ENCODE results near the gene PCNX3. TPM values are rescaled to one million over a fixed set of nuclear protein-coding genes. Genes with fewer than 3 reads are reported as not detected.
A peak's percentile ranks its signal among the peaks of the same experiment; 100 is the strongest.

The PCNX3 gene
- total and polyA plus RNA-seq, 2 of the 13 experiments (the other 11 are each of a cell fraction or from before 2014, with no cell fraction given), result 16.2 to 23.0 TPM

DNA sequence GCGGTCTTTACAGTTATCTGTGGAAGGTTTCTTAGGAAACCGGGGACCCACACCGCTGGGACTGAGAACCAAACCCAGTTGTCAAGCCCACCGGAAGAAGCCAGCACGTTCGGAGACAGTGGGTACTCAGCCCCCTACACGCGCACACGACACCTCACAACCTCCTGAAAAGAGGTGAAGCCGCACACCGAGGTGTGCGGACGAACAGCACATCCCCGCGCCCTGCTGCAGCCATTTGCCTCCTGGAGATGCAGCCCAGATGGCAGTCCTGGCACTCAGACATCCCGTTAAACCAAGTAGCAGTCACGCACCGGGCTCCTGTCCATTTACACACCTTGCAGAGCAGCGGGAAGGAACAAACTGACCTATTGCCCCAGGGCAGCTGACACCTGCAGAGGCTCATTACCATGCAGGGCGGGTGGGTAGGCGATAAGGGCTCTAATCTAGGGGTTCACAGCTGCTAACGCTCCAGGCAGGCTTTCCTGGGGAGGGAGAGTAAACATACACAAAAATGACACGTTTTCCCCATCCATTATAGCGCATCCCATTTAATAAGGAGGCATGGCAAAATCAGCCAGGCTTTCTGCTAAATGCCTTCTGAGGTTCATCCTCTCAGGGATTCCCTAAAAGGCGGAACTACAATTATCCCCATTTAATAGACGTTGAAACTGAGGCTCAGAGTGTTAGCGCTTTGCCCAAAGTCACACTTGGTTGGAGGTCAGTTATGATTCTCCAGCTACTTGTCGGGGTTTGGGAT is 40.6 kb upstream of the PCNX3 start (continued):
- TF ChIP-seq, protein P1, sequence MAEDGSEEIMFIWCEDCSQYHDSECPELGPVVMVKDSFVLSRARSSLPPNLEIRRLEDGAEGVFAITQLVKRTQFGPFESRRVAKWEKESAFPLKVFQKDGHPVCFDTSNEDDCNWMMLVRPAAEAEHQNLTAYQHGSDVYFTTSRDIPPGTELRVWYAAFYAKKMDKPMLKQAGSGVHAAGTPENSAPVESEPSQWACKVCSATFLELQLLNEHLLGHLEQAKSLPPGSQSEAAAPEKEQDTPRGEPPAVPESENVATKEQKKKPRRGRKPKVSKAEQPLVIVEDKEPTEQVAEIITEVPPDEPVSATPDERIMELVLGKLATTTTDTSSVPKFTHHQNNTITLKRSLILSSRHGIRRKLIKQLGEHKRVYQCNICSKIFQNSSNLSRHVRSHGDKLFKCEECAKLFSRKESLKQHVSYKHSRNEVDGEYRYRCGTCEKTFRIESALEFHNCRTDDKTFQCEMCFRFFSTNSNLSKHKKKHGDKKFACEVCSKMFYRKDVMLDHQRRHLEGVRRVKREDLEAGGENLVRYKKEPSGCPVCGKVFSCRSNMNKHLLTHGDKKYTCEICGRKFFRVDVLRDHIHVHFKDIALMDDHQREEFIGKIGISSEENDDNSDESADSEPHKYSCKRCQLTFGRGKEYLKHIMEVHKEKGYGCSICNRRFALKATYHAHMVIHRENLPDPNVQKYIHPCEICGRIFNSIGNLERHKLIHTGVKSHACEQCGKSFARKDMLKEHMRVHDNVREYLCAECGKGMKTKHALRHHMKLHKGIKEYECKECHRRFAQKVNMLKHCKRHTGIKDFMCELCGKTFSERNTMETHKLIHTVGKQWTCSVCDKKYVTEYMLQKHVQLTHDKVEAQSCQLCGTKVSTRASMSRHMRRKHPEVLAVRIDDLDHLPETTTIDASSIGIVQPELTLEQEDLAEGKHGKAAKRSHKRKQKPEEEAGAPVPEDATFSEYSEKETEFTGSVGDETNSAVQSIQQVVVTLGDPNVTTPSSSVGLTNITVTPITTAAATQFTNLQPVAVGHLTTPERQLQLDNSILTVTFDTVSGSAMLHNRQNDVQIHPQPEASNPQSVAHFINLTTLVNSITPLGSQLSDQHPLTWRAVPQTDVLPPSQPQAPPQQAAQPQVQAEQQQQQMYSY (CRISPR knock-in tag; IDR thresholded peaks at IDR 0.05), result no peak
- no peak for TF ChIP-seq HNRNPLL (IDR thresholded peaks at IDR 0.05; ENCODE audit: low read depth, low read length, poor library complexity, severe bottlenecking)
- TF ChIP-seq, protein P2, sequence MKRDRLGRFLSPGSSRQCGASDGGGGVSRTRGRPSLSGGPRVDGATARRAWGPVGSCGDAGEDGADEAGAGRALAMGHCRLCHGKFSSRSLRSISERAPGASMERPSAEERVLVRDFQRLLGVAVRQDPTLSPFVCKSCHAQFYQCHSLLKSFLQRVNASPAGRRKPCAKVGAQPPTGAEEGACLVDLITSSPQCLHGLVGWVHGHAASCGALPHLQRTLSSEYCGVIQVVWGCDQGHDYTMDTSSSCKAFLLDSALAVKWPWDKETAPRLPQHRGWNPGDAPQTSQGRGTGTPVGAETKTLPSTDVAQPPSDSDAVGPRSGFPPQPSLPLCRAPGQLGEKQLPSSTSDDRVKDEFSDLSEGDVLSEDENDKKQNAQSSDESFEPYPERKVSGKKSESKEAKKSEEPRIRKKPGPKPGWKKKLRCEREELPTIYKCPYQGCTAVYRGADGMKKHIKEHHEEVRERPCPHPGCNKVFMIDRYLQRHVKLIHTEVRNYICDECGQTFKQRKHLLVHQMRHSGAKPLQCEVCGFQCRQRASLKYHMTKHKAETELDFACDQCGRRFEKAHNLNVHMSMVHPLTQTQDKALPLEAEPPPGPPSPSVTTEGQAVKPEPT (CRISPR knock-in tag; IDR thresholded peaks at IDR 0.05; ENCODE audit: low read depth), result no peak
- no peak for TF ChIP-seq ZNF713 (CRISPR knock-in tag; IDR thresholded peaks at IDR 0.05)
- TF ChIP-seq KLF12 (CRISPR knock-in tag; IDR thresholded peaks at IDR 0.05; ENCODE audit: borderline replicate concordance), result no peak
- no peak for TF ChIP-seq CENPX (CRISPR knock-in tag; IDR thresholded peaks at IDR 0.05)
- no peak for TF ChIP-seq FOSL2 (CRISPR knock-in tag; IDR thresholded peaks at IDR 0.05)
- TF ChIP-seq, protein P3, sequence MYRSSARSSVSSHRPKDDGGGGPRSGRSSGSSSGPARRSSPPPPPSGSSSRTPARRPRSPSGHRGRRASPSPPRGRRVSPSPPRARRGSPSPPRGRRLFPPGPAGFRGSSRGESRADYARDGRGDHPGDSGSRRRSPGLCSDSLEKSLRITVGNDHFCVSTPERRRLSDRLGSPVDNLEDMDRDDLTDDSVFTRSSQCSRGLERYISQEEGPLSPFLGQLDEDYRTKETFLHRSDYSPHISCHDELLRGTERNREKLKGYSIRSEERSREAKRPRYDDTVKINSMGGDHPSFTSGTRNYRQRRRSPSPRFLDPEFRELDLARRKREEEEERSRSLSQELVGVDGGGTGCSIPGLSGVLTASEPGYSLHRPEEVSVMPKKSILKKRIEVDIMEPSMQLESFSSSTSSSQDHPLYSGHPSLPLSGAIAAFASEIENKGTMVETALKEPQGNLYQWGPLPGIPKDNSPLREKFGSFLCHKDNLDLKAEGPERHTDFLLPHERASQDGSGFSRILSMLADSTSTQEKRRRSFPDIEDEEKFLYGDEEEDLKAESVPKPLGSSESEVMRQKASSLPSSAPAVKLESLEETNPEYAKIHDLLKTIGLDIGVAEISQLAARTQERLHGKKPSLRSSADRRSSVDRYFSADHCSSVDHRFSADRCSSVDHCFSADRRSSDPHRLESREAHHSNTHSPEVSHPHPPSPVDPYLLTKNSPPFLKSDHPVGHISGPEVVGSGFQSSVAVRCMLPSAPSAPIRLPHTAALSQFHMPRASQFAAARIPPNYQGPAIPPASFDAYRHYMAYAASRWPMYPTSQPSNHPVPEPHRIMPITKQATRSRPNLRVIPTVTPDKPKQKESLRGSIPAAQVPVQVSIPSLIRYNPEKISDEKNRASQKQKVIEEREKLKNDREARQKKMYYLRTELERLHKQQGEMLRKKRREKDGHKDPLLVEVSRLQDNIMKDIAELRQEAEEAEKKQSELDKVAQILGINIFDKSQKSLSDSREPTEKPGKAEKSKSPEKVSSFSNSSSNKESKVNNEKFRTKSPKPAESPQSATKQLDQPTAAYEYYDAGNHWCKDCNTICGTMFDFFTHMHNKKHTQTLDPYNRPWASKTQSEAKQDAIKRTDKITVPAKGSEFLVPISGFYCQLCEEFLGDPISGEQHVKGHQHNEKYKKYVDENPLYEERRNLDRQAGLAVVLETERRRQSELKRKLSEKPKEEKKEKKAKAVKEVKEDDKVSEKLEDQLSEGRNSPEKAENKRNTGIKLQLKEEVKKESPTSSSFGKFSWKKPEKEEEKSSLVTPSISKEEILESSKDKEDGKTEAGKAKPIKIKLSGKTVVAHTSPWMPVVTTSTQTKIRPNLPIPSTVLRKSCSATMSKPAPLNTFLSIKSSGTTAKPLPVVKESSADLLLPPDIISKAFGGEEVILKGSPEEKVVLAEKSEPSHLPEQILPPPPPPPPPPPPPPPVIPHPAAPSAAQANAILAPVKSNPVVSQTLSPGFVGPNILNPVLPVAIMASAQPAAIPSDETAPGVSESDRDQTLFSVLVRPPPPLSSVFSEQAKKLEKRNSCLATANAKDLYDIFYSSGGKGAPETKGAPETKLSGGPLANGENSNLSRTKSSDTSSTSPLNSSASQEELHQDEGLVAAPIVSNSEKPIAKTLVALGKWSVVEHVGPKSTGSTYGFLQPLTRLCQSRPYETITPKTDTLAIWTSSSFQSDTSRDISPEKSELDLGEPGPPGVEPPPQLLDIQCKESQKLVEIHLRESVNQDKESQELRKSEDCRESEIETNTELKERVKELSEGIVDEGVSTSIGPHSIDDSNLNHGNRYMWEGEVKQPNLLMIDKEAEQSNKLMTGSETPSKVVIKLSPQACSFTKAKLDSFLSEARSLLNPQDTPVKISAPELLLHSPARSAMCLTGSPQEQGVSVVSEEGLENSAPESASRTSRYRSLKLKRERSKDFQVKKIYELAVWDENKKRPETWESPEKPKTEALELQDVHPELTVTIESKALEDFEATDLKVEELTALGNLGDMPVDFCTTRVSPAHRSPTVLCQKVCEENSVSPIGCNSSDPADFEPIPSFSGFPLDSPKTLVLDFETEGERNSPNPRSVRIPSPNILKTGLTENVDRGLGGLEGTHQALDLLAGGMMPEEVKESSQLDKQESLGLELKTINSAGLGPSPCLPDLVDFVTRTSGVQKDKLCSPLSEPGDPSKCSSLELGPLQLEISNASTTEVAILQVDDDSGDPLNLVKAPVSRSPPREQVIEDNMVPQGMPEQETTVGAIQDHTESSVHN (CRISPR knock-in tag; IDR thresholded peaks at IDR 0.05), result peak; percentile 24; the same call in 1 of the 2 replicates
- no peak for TF ChIP-seq ZNF7 (CRISPR knock-in tag; IDR thresholded peaks at IDR 0.05)
- no peak for TF ChIP-seq EED (CRISPR knock-in tag; IDR thresholded peaks at IDR 0.05)
- no peak for TF ChIP-seq RFXANK (CRISPR knock-in tag; IDR thresholded peaks at IDR 0.05)
- TF ChIP-seq ZNF251 (CRISPR knock-in tag; IDR thresholded peaks at IDR 0.05), result no peak
- no peak for TF ChIP-seq ZNF660 (CRISPR knock-in tag; IDR thresholded peaks at IDR 0.05; ENCODE audit: borderline replicate concordance, low read depth)
- TF ChIP-seq U2AF1 (optimal IDR thresholded peaks at IDR 0.05; ENCODE audit: low read depth, low read length), result no peak
